GM18502 (cell line): ENCODE data around the gene NAPA.

Experiments
- ATAC-seq: cut with Tn5 transposase; IDR thresholded peaks from one replicate; pipeline ENCODE4 v1.9.1; 2021; ENCODE audit warnings: mild to moderate bottlenecking; ENCODE audit not compliant: unreplicated experiment, poor library complexity

Gene NAPA

GRCh38 chr19:47503826-47504150 lies 11.1 kb downstream of the NAPA start:
- no peak for ATAC-seq

- ATAC-seq: no peak
Measured at GRCh38 chr19:47503130-47503825, 11.6 kb downstream of the NAPA start.

DNA sequence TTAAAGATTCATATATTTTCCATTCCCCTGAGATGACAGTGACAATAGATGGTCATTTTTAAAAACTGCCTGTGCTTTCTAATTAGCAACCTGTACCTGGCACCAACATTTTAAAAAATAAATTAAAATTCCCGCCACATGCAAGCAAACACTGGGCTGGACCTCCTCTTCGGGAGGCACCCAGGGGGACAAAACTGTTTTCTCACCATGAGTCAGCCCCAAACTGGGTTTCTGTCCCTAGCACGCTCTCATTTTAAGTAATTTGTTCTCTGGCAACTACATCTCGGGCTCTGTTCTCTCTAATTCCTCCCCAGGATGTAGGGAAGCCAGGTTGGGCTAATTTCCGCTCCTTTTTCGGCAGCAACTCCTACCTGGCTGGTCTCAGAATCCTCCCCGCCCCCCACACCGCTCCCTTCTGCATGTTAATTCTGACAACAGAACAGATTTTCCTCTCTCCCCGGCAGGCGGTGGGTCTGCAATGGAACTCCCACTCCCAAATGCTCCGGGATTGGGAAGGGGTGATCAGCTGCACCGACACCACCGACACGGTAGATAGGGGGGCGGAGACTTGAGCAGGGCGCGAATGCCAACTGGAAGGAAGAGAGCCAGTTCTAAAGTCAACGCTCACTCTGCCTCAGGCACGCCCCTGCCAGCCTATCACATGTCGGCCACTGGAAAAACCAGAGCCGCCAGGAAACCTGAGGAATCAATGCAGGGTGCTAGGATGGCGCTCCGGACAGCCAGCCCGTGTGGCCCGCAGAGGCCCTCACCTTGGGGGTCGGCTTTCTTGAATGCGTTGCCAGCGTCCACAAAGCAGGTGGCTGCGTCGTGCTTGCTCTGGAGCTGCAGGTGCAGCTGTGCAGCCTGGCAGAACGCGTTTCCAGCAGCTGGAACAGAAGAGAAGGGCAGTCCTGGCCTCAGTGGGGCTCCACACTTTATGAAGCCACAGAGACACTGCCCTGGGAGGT lies 14.7 kb downstream of the NAPA start:
- no peak for ATAC-seq

DNA sequence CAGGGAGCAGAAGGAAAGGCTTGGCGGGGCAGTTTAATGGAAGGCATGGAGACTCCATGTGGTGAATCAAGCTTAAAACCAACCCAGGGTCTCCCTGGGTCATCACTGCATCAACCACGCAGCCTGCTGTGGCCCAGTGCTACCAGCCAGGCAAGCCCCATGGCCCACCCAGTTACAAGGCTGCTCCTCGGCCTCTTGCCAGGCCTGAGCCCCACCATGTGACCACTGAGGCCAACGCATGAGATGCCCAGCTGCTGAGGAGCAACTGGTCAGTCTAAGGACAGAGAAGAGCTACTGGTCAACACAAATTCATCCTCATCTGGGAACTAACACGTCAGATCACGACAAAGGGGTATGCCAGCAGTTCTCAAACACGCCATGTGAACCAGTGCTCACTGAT lies 15.5 kb downstream of the NAPA start:
- no peak for ATAC-seq

DNA sequence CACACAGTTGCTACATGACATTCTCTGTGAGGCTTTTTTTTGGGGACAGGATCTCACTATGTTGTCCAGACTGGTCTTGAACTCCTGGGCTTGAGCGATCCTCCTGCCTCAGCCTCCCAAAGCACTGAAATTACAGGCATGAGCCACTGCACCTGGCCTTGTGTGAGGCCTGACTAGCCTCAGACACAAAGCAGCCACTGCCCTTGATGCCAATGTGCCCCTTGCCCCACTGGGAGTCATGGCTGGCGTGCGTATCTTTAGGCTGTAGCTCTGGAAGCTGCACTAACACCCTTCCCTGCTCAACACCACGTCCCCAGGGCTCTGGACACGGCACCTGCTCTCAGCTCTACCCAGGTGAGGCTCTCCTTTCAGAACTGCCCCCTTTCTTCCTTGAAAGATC lies 16.3 kb downstream of the NAPA start:
- ATAC-seq: no peak

GRCh38 chr19:47497821-47498520 lies 16.9 kb downstream of the NAPA start:
- ATAC-seq: no peak

- no peak for ATAC-seq
Measured at GRCh38 chr19:47497050-47497766, 17.7 kb downstream of the NAPA start.

DNA sequence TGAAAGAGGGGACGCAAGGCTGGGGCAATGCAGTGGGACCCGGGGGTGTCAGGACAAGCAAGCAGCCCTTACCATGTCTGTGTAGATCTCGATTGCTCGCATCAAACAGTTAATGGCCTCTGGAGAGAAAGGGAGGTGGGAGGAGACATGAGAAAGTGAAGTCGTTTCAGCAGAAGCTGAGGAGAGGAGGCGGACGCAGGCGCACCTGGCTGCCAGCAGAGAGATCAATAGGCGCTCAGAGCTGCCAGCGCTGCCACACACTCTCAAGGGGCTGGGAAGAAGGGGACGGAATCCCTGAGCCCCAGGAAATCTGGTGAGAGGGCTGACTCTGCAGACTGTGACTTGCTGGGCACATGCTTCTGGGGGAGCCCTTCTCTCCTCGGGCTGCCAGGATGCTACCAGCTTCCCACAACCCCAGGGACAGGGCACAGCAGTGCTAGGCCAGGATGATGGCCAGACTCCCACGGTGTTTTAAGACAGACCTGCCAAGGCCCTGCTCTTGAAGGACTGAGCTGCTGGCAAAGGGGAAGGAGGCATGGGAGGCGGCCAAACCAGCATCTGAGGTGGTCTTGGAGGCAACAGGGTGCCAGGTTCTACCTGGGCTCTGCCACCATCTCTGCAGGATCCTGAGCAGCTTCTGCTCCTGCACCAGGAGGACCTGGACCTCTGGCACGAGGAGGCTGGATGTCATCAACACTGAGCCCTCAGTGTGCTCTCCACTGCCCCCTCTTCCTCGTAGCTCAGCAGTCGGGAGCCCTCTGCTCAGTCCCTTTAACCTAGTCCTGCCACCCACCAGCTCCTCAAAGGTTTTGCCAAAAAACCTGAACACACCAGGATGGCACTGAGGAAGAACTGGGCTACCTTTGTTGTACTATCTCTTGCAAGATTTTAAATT lies 19.1 kb downstream of the NAPA start:
- ATAC-seq: no peak

GRCh38 chr19:47494729-47495128 lies 20.1 kb downstream of the NAPA start:
- no peak for ATAC-seq

DNA sequence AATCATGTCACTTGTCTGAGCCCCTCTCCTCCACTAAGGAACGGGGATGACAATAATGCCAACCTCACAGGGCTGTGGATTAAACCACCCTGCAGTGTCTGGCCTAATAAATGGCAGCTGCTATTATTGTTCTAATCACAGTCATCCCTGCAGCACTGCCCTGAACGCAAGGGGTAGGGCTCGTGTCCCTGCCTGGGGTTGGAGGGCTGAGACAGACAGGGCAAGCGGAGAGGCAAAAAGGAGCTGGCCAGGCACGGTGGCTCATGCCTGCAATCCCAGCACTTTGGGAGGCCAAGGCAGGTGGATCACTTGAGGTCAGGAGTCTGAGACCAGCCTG lies 20.7 kb downstream of the NAPA start:
- ATAC-seq: no peak

DNA sequence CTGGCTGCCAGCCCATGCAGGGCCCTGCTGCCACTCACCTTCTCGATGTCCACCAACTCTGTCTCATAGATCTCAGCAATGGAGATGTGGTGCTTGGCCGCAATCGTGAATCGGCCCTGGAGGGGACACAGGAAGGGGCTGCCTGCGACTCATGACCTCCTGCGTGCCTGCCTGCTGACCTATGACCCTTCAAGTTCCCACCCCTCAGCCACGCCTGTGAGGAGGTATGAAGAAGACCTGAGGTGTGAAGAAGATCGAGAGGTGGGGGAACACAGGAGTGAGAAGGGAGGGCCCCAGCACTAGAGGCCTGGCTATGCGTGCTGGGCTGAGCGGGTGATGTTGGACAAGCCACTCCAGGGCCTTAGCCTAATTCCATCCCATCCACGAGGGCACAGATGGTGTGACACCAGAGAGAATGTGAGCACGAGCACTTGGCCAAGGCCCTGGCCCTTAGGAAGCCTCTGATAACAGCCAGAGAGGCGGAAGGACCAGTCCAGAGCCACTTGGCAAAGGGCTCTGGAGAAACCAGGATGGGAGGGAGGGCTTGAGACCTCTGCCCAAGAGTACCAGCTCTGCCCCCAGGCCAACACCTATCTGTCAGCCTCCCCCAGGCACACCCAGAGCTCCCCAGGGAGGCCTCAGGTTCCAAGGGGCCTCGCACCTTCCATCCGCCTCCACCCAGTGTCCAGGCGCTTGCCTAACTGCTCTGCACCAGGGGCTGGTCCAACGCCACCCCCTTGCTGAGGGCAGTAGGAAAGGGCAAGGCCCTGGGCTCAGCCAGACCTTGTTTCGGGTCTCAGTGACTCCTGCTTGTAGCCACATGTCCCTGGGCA lies 21.3 kb downstream of the NAPA start:
- no peak for ATAC-seq

GRCh38 chr19:47492571-47493377 lies 22.1 kb downstream of the NAPA start:
- no peak for ATAC-seq

GRCh38 chr19:47492137-47492533 lies 22.7 kb downstream of the NAPA start:
- ATAC-seq: no peak

DNA sequence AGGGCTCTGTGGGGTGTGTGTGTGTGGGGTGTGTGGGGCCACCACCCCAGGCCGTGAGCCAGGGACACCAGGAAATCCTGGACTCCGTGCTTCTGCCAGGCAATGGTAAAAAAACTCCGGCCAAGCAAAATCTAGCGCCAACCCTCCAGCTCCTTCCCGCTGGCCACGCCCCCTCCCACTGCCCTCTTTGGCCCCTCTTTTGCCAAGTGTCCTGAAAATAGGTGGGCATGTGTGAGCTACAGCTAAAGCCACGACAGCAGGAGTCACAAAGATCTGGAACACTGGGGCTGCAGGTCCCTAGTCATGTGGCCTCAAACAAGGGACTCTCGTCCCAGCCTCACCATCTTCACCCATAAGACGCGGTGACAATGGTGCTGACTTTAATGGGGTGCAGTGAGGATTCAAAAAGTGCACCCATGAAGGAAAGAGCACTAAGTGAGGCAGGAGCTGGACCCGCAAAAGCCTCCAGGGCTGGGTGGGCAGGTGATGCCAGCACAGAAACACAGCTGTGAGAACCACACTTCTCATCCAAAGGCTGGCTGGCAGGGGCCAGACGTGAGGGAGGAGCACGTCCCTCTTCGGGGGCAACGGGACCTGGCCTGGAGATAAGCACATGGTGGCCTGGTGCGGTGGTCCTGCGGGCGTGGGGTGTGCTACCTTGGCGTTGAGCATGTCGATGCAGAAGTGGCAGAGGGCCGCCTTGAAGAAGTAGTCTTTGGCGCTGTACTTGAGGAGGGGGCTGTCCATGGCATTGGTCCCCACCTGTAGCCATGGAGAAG lies 23.3 kb downstream of the NAPA start:
- no peak for ATAC-seq

GRCh38 chr19:47490847-47491246 lies 24.0 kb downstream of the NAPA start:
- no peak for ATAC-seq

- ATAC-seq: no peak
Measured at GRCh38 chr19:47490031-47490430, 24.8 kb downstream of the NAPA start.
